ENCODE data around the gene CFAP221. TPM values are rescaled to one million over a fixed set of nuclear protein-coding genes. Genes with fewer than 3 reads are reported as not detected.

The CFAP221 gene
- total RNA-seq, 1 donor, result not detected

- no peak overlapping the region for H3K4me3 ChIP-seq (ENCODE audit: low read depth, low read length)
- DNase-seq (ENCODE audit: low read depth), result no peak
- TF ChIP-seq CTCF (IDR thresholded peaks at IDR 0.05; ENCODE audit: insufficient read depth, low read length), result no peak
Measured at GRCh38 chr2:119552902-119553301, 8.7 kb downstream of the CFAP221 start.

- no peak for TF ChIP-seq CTCF (IDR thresholded peaks at IDR 0.05; ENCODE audit: insufficient read depth, low read length)
- no peak overlapping the region for H3K4me3 ChIP-seq (ENCODE audit: low read depth, low read length)
- no peak for DNase-seq (ENCODE audit: low read depth)
Measured at GRCh38 chr2:119553687-119554344, 9.6 kb downstream of the CFAP221 start.

- no peak for DNase-seq (ENCODE audit: low read depth)
- TF ChIP-seq CTCF (IDR thresholded peaks at IDR 0.05; ENCODE audit: insufficient read depth, low read length), result no peak
- H3K4me3 ChIP-seq (ENCODE audit: low read depth, low read length), result no peak overlapping the region
Measured at GRCh38 chr2:119565481-119565880, 21.2 kb downstream of the CFAP221 start.

- H3K4me3 ChIP-seq (ENCODE audit: low read depth, low read length), result no peak overlapping the region
- no peak for DNase-seq (ENCODE audit: low read depth)
- no peak for TF ChIP-seq CTCF (IDR thresholded peaks at IDR 0.05; ENCODE audit: insufficient read depth, low read length)
Measured at GRCh38 chr2:119567292-119567691, 23.0 kb downstream of the CFAP221 start.

GRCh38 chr2:119574108-119574815, 30.0 kb downstream of the CFAP221 start:
- no peak for TF ChIP-seq CTCF (IDR thresholded peaks at IDR 0.05; ENCODE audit: insufficient read depth, low read length)
- no peak for DNase-seq (ENCODE audit: low read depth)

GRCh38 chr2:119574864-119575263, 30.6 kb downstream of the CFAP221 start:
- no peak for TF ChIP-seq CTCF (IDR thresholded peaks at IDR 0.05; ENCODE audit: insufficient read depth, low read length)
- H3K4me3 ChIP-seq (ENCODE audit: low read depth, low read length), result no peak overlapping the region
- DNase-seq (ENCODE audit: low read depth), result no peak

More at GRCh38 chr2:119574108-119574815, 30.0 kb downstream of the CFAP221 start:
- no peak overlapping the region for H3K4me3 ChIP-seq (ENCODE audit: low read depth, low read length)
